Stimulated activated CD8-positive, alpha-beta memory T cell treated with anti-CD3 and anti-CD28 coated beads, Interleukin-15, amount 100 ng/mL, for 1 hour (primary cell): ENCODE data around the gene GALNTL6.

ENCODE experiments used
- DNase-seq: peaks from one replicate; pipeline ENCODE4 v3.0.0-alpha.2; 2020; ENCODE audit warnings: low read depth

The GALNTL6 gene

GRCh38 chr4:172225457-172225856, 412.3 kb downstream of the GALNTL6 start:
- DNase-seq, result no peak

- DNase-seq, result no peak
Observed at GRCh38 chr4:172232966-172233365, 419.8 kb downstream of the GALNTL6 start.

- DNase-seq, result no peak
Observed at GRCh38 chr4:172243551-172243950, 430.3 kb downstream of the GALNTL6 start.

GRCh38 chr4:172245516-172245915, 432.3 kb downstream of the GALNTL6 start:
- DNase-seq, result no peak

GRCh38 chr4:172253409-172253808, 440.2 kb downstream of the GALNTL6 start:
- no peak for DNase-seq

- no peak for DNase-seq
Observed at GRCh38 chr4:172256820-172257219, 443.6 kb downstream of the GALNTL6 start.

GRCh38 chr4:172270397-172270796, 457.2 kb downstream of the GALNTL6 start:
- DNase-seq, result no peak

- DNase-seq, result no peak
Observed at GRCh38 chr4:172287117-172287516, 473.9 kb downstream of the GALNTL6 start.

- no peak for DNase-seq
Observed at GRCh38 chr4:172305698-172306097, 492.5 kb downstream of the GALNTL6 start.

- DNase-seq, result no peak
Observed at GRCh38 chr4:172308078-172308477, 494.9 kb downstream of the GALNTL6 start.

GRCh38 chr4:172311682-172312081, 498.5 kb downstream of the GALNTL6 start:
- no peak for DNase-seq

GRCh38 chr4:172323288-172323687, 510.1 kb downstream of the GALNTL6 start:
- DNase-seq, result no peak

GRCh38 chr4:172344308-172344938, 531.2 kb downstream of the GALNTL6 start:
- DNase-seq, result no peak

- no peak for DNase-seq
Observed at GRCh38 chr4:172348426-172348825, 535.2 kb downstream of the GALNTL6 start.

GRCh38 chr4:172352356-172352755, 539.2 kb downstream of the GALNTL6 start:
- DNase-seq, result no peak

- DNase-seq, result no peak
Observed at GRCh38 chr4:172356016-172356415, 542.8 kb downstream of the GALNTL6 start.

GRCh38 chr4:172357006-172357540, 543.9 kb downstream of the GALNTL6 start:
- no peak for DNase-seq

GRCh38 chr4:172362569-172362968, 549.4 kb downstream of the GALNTL6 start:
- DNase-seq, result no peak

GRCh38 chr4:172369471-172369959, 556.3 kb downstream of the GALNTL6 start:
- DNase-seq, result no peak

GRCh38 chr4:172377486-172378140, 564.4 kb downstream of the GALNTL6 start:
- DNase-seq, result no peak

GRCh38 chr4:172379834-172380233, 566.6 kb downstream of the GALNTL6 start:
- DNase-seq, result no peak

- DNase-seq, result no peak
Observed at GRCh38 chr4:172390331-172390730, 577.1 kb downstream of the GALNTL6 start.

GRCh38 chr4:172392741-172393140, 579.5 kb downstream of the GALNTL6 start:
- no peak for DNase-seq
